ENCODE measurements around the gene MICAL3. TPM values are rescaled to one million over a fixed set of nuclear protein-coding genes. Genes with fewer than 3 reads are reported as not detected.

Gene MICAL3
- total RNA-seq, 1 experiment from 2014 or later, result 47.1 TPM

DNA sequence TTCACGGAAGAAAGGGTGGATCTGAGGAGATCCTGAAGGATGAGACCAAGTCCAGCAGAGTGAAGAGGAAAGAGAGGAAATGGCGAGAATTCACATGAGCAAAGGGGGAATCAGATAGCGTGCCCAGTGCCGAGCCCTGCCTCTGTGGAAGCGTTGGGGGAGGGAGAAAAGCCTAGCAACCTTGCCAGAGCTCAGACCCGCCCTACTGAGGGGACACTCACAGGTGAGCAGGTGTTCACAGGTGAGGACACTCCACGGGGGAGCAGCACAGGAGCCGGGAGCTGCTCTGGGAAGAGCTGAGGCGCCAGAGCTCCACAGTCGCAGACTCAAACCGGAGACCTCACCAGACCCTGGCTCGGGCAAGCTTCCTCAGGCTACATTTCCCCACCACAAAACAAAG, 56.2 kb downstream of the MICAL3 start:
- in situ Hi-C loops (cut with HindIII; ENCODE audit: low pct_unique_long_range_greater_than_20kb, low sequenced_read_pairs), result no loop called here
- no peaks in the 10 kb centered on the region for H3K36me3 ChIP-seq (ENCODE audit: control insufficient read depth, insufficient read depth, low read length)
- ChIA-PET POLR2A (no interaction called here), CTCF (interaction anchor here (0.6 kb wide), 1 partner anchor 397 kb away, joined by 3 read pairs; no protein-coding TSS in a partner anchor)
- H3K9me3 ChIP-seq (ENCODE audit: control insufficient read depth, insufficient read depth, low read depth, low read length), result no peaks in the 10 kb centered on the region
- no peak overlapping the region for H3K27ac ChIP-seq (ENCODE audit: low read length)
- BruUV-seq (replicated peaks), result no TSS peak
- DNase-seq (ENCODE audit: low read depth, low spot score) (no peak), ATAC-seq (no peak)
- H3K4me1 ChIP-seq (ENCODE audit: control insufficient read depth, insufficient read depth, low read length), result peaks cover 15% of the 10 kb centered on the region
- H3K27me3 ChIP-seq (ENCODE audit: control insufficient read depth, insufficient read depth, low read length), result no peaks in the 10 kb centered on the region
- intact Hi-C loops (cut with micrococcal nuclease; ENCODE audit: unreplicated experiment), result no loop called here
- TF ChIP-seq REST (IDR thresholded peaks at IDR 0.05; ENCODE audit: insufficient read depth in 1 of 2, low read depth in 2 of 2, low read length in 1 of 2) (no peak), SIN3A (IDR thresholded peaks at IDR 0.05; ENCODE audit: borderline replicate concordance, insufficient read depth, low read depth, low read length) (no peak), CTCF (IDR thresholded peaks at IDR 0.05) (no peak), TCF7L2 (IDR thresholded peaks at IDR 0.05; ENCODE audit: low read depth, low read length) (no peak)
- H3K4me3 ChIP-seq (ENCODE audit: low read depth in 2 of 2, low read length in 2 of 2), result no peak overlapping the region

- Histone ChIP-seq H3K27ac (ENCODE audit: low read length) (no peak overlapping the region), H3K27me3 (ENCODE audit: control insufficient read depth, insufficient read depth, low read length) (no peaks in the 10 kb centered on the region), H3K4me3 (ENCODE audit: low read depth in 2 of 2, low read length in 2 of 2) (no peak overlapping the region), H3K36me3 (ENCODE audit: control insufficient read depth, insufficient read depth, low read length) (no peaks in the 10 kb centered on the region), H3K9me3 (ENCODE audit: control insufficient read depth, insufficient read depth, low read depth, low read length) (no peaks in the 10 kb centered on the region), H3K4me1 (ENCODE audit: control insufficient read depth, insufficient read depth, low read length) (peaks cover 6% of the 10 kb centered on the region; the same call in 1 of the 2 replicates)
- intact Hi-C loops (cut with micrococcal nuclease; ENCODE audit: unreplicated experiment), result no loop called here
- ChIA-PET POLR2A (no interaction called here), CTCF (no interaction called here)
- in situ Hi-C loops (cut with HindIII; ENCODE audit: low pct_unique_long_range_greater_than_20kb, low sequenced_read_pairs), result no loop called here
- ATAC-seq (no peak), DNase-seq (ENCODE audit: low read depth, low spot score) (no peak)
- BruUV-seq (replicated peaks), result no TSS peak
- TF ChIP-seq CTCF (IDR thresholded peaks at IDR 0.05) (no peak), POLR2AphosphoS5 (IDR thresholded peaks at IDR 0.05; ENCODE audit: low read depth, low read length) (no peak), TCF7L2 (IDR thresholded peaks at IDR 0.05; ENCODE audit: low read depth, low read length) (no peak), REST (IDR thresholded peaks at IDR 0.05; ENCODE audit: insufficient read depth in 1 of 2, low read depth in 2 of 2, low read length in 1 of 2) (no peak)
These were observed 58.0 kb downstream of the MICAL3 start for GRCh38 chr22:17966403-17966717.

Measured in Panc1 (cell line).